Measurements from ENCODE around the gene SRMS. TPM values are rescaled to one million over a fixed set of nuclear protein-coding genes. Genes with fewer than 3 reads are reported as not detected.

The SRMS gene
- total RNA-seq, 1 donor from 2014 or later, result not detected

DNA sequence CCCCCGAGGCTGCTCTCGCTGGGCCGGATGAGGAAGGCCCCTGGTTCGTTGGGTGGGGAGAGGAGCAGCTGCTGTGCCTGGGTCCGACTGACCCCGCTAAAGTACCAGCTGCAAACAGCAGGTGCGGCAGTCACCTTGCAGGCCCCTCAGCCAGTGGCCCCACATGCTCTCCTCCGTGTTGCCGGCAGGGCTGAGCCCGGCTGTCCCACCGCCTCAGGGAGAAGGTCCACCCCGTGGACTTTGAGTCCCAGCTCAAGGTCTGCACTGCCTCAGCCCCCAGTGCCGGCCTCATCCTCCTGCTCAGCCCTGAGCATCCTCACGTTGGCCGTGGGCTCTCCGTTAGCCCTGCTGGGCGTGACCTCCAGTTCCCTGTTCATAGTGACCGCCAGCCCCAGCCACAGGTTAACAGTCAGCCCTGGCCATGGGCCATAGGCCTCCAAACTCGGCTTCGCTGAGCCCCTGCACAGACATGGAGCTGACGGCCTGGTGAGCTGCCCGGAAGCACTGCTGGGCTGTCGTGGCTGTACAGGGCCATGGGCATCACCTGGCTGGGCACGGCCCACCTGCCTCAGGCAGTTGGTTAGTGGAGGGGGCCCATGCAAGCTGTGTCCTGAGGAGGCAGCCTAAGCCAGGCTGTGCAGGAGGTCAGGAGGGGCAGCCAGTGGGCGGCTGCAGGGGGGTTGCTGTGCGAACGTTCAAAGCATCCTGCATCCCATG is 3.1 kb downstream of the SRMS start:
- no peaks in the 10 kb centered on the region for H3K4me1 ChIP-seq
- H3K9me3 ChIP-seq (ENCODE audit: low read depth), result no peaks in the 10 kb centered on the region
- H3K27ac ChIP-seq, result no peak overlapping the region
- no peak overlapping the region for H3K4me3 ChIP-seq
- no peak overlapping the region for H3K4me3 Mint-ChIP-seq
- H3K9ac ChIP-seq, result no peak overlapping the region
- H3K27me3 ChIP-seq, result no peaks in the 10 kb centered on the region
- H3K9me3 Mint-ChIP-seq, result no peaks in the 10 kb centered on the region
- no peak for TF ChIP-seq EZH2 (IDR thresholded peaks at IDR 0.05)
- TF ChIP-seq EZH2phosphoT487 (IDR thresholded peaks at IDR 0.05), result no peak
- TF ChIP-seq, protein P1, sequence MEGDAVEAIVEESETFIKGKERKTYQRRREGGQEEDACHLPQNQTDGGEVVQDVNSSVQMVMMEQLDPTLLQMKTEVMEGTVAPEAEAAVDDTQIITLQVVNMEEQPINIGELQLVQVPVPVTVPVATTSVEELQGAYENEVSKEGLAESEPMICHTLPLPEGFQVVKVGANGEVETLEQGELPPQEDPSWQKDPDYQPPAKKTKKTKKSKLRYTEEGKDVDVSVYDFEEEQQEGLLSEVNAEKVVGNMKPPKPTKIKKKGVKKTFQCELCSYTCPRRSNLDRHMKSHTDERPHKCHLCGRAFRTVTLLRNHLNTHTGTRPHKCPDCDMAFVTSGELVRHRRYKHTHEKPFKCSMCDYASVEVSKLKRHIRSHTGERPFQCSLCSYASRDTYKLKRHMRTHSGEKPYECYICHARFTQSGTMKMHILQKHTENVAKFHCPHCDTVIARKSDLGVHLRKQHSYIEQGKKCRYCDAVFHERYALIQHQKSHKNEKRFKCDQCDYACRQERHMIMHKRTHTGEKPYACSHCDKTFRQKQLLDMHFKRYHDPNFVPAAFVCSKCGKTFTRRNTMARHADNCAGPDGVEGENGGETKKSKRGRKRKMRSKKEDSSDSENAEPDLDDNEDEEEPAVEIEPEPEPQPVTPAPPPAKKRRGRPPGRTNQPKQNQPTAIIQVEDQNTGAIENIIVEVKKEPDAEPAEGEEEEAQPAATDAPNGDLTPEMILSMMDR (IDR thresholded peaks at IDR 0.05), result no peak
- H4K20me1 ChIP-seq (ENCODE audit: low read depth), result no peaks in the 10 kb centered on the region
- H2AFZ ChIP-seq (replicated peaks), result no peak overlapping the region
- no peaks in the 10 kb centered on the region for H3K36me3 Mint-ChIP-seq
- no peaks in the 10 kb centered on the region for H3K36me3 ChIP-seq
- peaks cover 10% of the 10 kb centered on the region for H3K27me3 Mint-ChIP-seq (ENCODE audit: insufficient read depth, low read depth)
- H3K4me2 ChIP-seq, result no peak overlapping the region
- DNase-seq (ENCODE audit: low spot score), result no peak
- H3K4me1 Mint-ChIP-seq, result peaks cover 8% of the 10 kb centered on the region
- H3F3A ChIP-seq (ENCODE audit: low read depth), result no peaks in the 10 kb centered on the region
- no peaks in the 10 kb centered on the region for H3K79me2 ChIP-seq (ENCODE audit: low read depth)
- no peak overlapping the region for H3K27ac Mint-ChIP-seq

DNA sequence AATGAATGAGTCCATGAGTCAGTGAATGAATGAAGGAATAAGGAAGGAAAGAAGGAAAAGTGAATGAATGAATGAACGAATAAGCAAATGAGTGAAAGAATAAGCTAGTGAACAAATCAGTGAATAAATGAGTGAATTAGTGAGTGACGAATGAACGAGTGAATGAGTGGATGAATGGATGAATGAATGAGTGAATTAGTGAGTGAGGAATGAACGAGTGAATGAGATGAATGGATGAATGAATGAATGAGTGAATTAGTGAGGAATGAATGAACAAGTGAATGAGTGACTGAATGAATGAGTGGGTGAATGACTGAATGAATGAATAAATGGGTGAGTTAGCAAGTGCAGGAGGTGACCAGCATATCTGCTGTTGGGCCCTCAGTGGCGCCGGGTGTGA is 3.8 kb downstream of the SRMS start:
- Mint-ChIP-seq H3K4me1 (peaks cover 6% of the 10 kb centered on the region), H3K36me3 (no peaks in the 10 kb centered on the region), H3K27ac (no peak overlapping the region), H3K9me3 (no peaks in the 10 kb centered on the region), H3K27me3 (ENCODE audit: insufficient read depth, low read depth) (peaks cover 9% of the 10 kb centered on the region), H3K4me3 (peak overlapping the region; percentile 3)
- DNase-seq (ENCODE audit: low spot score), result no peak
- H3K4me1 ChIP-seq, result no peaks in the 10 kb centered on the region
- H3K36me3 ChIP-seq, result no peaks in the 10 kb centered on the region
- no peak overlapping the region for H3K4me3 ChIP-seq
- no peaks in the 10 kb centered on the region for H3F3A ChIP-seq (ENCODE audit: low read depth)
- H4K20me1 ChIP-seq (ENCODE audit: low read depth), result no peaks in the 10 kb centered on the region
- no peaks in the 10 kb centered on the region for H3K9me3 ChIP-seq (ENCODE audit: low read depth)
- H3K4me2 ChIP-seq, result no peak overlapping the region
- no peak overlapping the region for H3K27ac ChIP-seq
- H3K27me3 ChIP-seq, result no peaks in the 10 kb centered on the region
- H3K9ac ChIP-seq, result no peak overlapping the region
- H3K79me2 ChIP-seq (ENCODE audit: low read depth), result no peaks in the 10 kb centered on the region
- H2AFZ ChIP-seq (replicated peaks), result no peak overlapping the region
- TF ChIP-seq, protein P1 (IDR thresholded peaks at IDR 0.05), result no peak
- no peak for TF ChIP-seq EZH2phosphoT487 (IDR thresholded peaks at IDR 0.05)

DNA sequence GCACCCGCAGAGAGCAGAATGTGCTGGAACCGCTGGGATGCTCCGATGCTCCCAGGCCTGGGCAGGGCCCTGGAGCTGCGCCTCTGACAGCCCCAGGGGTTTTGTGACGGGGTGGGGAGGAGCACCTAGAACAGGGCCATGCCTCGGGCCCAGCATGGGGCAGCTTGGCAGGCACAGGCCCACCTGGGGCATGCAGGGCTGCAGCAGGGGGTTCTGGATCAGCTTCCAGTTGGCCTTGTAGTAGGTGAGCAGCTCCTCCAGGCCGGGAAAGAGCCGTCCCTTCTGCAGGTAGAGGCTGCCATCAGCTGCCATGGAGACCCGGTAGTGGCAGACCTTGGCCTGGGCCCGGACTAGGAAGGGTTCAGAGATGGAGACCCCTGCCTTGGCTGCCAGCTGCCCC is 4.4 kb downstream of the SRMS start:
- H3K9me3 Mint-ChIP-seq, result no peaks in the 10 kb centered on the region
- Histone ChIP-seq H3K27ac (no peak overlapping the region), H3K4me3 (no peak overlapping the region), H4K20me1 (ENCODE audit: low read depth) (no peaks in the 10 kb centered on the region), H3K4me1 (no peaks in the 10 kb centered on the region), H3K4me2 (no peak overlapping the region), H3K9ac (no peak overlapping the region), H3F3A (ENCODE audit: low read depth) (no peaks in the 10 kb centered on the region), H3K79me2 (ENCODE audit: low read depth) (no peaks in the 10 kb centered on the region), H3K27me3 (no peaks in the 10 kb centered on the region), H2AFZ (replicated peaks) (no peak overlapping the region), H3K9me3 (ENCODE audit: low read depth) (no peaks in the 10 kb centered on the region), H3K36me3 (no peaks in the 10 kb centered on the region)
- H3K4me1 Mint-ChIP-seq, result peaks cover 6% of the 10 kb centered on the region
- TF ChIP-seq, protein P1 (IDR thresholded peaks at IDR 0.05), result no peak
- no peak for TF ChIP-seq EZH2 (IDR thresholded peaks at IDR 0.05)
- TF ChIP-seq EZH2phosphoT487 (IDR thresholded peaks at IDR 0.05), result no peak
- H3K4me3 Mint-ChIP-seq, result no peak overlapping the region
- H3K27ac Mint-ChIP-seq, result no peak overlapping the region
- no peak for DNase-seq (ENCODE audit: low spot score)
- H3K36me3 Mint-ChIP-seq, result no peaks in the 10 kb centered on the region
- H3K27me3 Mint-ChIP-seq (ENCODE audit: insufficient read depth, low read depth), result peaks cover 9% of the 10 kb centered on the region

Data from neural progenitor cell (in vitro differentiated cells).